K562 (cell line): ENCODE results near the gene SUMF1. TPM values are rescaled to one million over a fixed set of nuclear protein-coding genes. Genes with fewer than 3 reads are reported as not detected.

ENCODE experiments used
- ATAC-seq: fragments of 200-7000 bp; cut with Tn5 transposase; 3 replicates; pipeline ENCODE4 v1.9.1; 2020; ENCODE audit warnings: moderate library complexity
- BruUV-seq: library from RNA; stranded (reverse); fragments of 400-500 nt; replicated peaks from 2 replicates; lab custom pipeline; 2021; lab: Mats Ljungman, UMichigan
- CTCF ChIA-PET: fragments of 300-600 bp; formaldehyde crosslinking; extraction: SDS; loops from one replicate; lab custom pipeline; 2021; ENCODE audit warnings: low intra/inter-chr PET ratio; lab: Yijun Ruan, JAX
- POLR2A ChIA-PET: fragments of 300-600, 350-650 bp; sonication (Branson Sonifier 250); formaldehyde crosslinking; extraction: SDS; loops from one replicate; lab custom pipeline; 2021; ENCODE audit warnings: antibody characterized with exemption, inconsistent platforms; lab: Yijun Ruan, JAX
- DNase-seq, 4 experiments: peaks; one replicate each; pipeline versions ENCODE4 v3.0.0 to v3.0.0-alpha.2; 2011 to 2018; ENCODE audit warnings: low spot score in 3 of 4, mixed read lengths in 3 of 4; ENCODE audit errors: extremely low read depth in 1 of 4
- FAIRE-seq: peaks from 2 replicates; lab custom pipeline; 2011; peaks lifted over from hg19 to GRCh38; lab: Jason Lieb, UNC
- H2AFZ ChIP-seq: 2 replicates; pipeline ENCODE4 v1.6.0; 2011; ENCODE audit warnings: low read depth, low read length, control low read depth, inconsistent platforms
- H3K27ac ChIP-seq: fragments of 200-600 bp; 3 replicates; pipeline ENCODE4 v1.8.0; 2011; ENCODE audit warnings: low read depth, mild to moderate bottlenecking, control low read depth, inconsistent platforms, low read length, moderate library complexity, mixed read lengths; ENCODE audit errors: extremely low read depth
- H3K27me3 ChIP-seq, 2 experiments: fragments of 300-600 bp in 1 of 2; 2 replicates in 1 of 2; 3 replicates in 1 of 2; pipeline versions ENCODE4 v1.6.0 to v1.8.0; 2011; ENCODE audit warnings: inconsistent platforms in 2 of 2, low read length in 2 of 2, mild to moderate bottlenecking in 1 of 2, mixed read lengths in 1 of 2, moderate library complexity in 1 of 2; ENCODE audit not compliant: control insufficient read depth in 2 of 2, insufficient read depth in 2 of 2
- H3K36me3 ChIP-seq: fragments of 300-600 bp; 3 replicates; pipeline ENCODE4 v1.8.0; 2011; ENCODE audit warnings: mild to moderate bottlenecking, low read length, inconsistent platforms; ENCODE audit not compliant: control insufficient read depth, insufficient read depth
- H3K4me1 ChIP-seq, 2 experiments: fragments of 200-600 bp in 1 of 2; replicated peaks in 1 of 2; 2 replicates in 1 of 2; 3 replicates in 1 of 2; pipeline versions ENCODE4 v1.5.1 to v1.8.0; 2011; ENCODE audit warnings: inconsistent platforms in 2 of 2, low read length in 2 of 2, mild to moderate bottlenecking in 1 of 2, mixed read lengths in 1 of 2, moderate library complexity in 1 of 2; ENCODE audit not compliant: control insufficient read depth in 2 of 2, insufficient read depth in 2 of 2
- H3K4me2 ChIP-seq: 2 replicates; pipeline ENCODE4 v1.6.1; 2011; ENCODE audit warnings: low read length, control low read depth, inconsistent platforms, mixed read lengths; ENCODE audit not compliant: insufficient read depth
- H3K4me3 ChIP-seq: fragments of 200-600 bp; sonication (generic), shearing (Covaris generic); 2 replicates; pipeline ENCODE4 v1.5.1; 2016; ENCODE audit warnings: control low read depth, inconsistent platforms
- H3K79me2 ChIP-seq: fragments of 200-600 bp; 3 replicates; pipeline ENCODE4 v1.8.0; 2011; ENCODE audit warnings: low read length, inconsistent platforms; ENCODE audit not compliant: control insufficient read depth, insufficient read depth
- H3K9ac ChIP-seq, 2 experiments: 2 replicates each; pipeline versions ENCODE4 v1.6.0 to v1.6.1; 2011; ENCODE audit warnings: low read depth in 2 of 2, low read length in 2 of 2, control low read depth in 1 of 2, inconsistent platforms in 1 of 2, mild to moderate bottlenecking in 1 of 2, mixed read lengths in 1 of 2; ENCODE audit not compliant: insufficient read depth in 1 of 2
- H3K9me1 ChIP-seq: one replicate; pipeline ENCODE4 v1.6.0; 2011; ENCODE audit warnings: inconsistent platforms, mild to moderate bottlenecking, low read length, moderate library complexity; ENCODE audit not compliant: control insufficient read depth, insufficient read depth
- H3K9me3 ChIP-seq: replicated peaks from 2 replicates; pipeline ENCODE4 v1.5.1; 2011; ENCODE audit warnings: low read depth, low read length, inconsistent platforms; ENCODE audit not compliant: control insufficient read depth, insufficient read depth
- H4K20me1 ChIP-seq: replicated peaks from 2 replicates; pipeline ENCODE4 v1.6.1; 2011; ENCODE audit warnings: low read length, inconsistent platforms, mixed read lengths; ENCODE audit not compliant: control insufficient read depth, insufficient read depth
- ATF2 ChIP-seq: sonication (generic); formaldehyde crosslinking; IDR thresholded peaks from 2 replicates; pipeline ENCODE4 v1.8.1; 2022; ENCODE audit warnings: missing genetic modification reagents
- ERF ChIP-seq: fragments of 450-650 bp; formaldehyde crosslinking; IDR thresholded peaks from 2 replicates; pipeline ENCODE4 v1.4.0; 2020; ENCODE audit warnings: mild to moderate bottlenecking, mixed read lengths
- HDAC3 ChIP-seq: fragments of 450-650 bp; IDR thresholded peaks from 2 replicates; pipeline ENCODE4 v1.6.1; 2018; ENCODE audit warnings: borderline replicate concordance, mild to moderate bottlenecking, moderate library complexity; ENCODE audit not compliant: partially characterized antibody
- HLTF ChIP-seq: fragments of 450-650 bp; IDR thresholded peaks from 2 replicates; pipeline ENCODE4 v1.6.1; 2016
- RAD21 ChIP-seq, 2 experiments: fragments of 250-450 bp in 1 of 2; fragments of 450-650 bp in 1 of 2; sonication (Bioruptor Pico) in 1 of 2; formaldehyde crosslinking in 1 of 2; IDR thresholded peaks in 1 of 2; conservative IDR thresholded peaks in 1 of 2; 2 replicates each; pipeline versions ENCODE4 v1.4.0 to v1.8.0; 2020 to 2022; ENCODE audit warnings: mild to moderate bottlenecking in 2 of 2, moderate library complexity in 1 of 2
- TGIF2 ChIP-seq: sonication (generic); formaldehyde crosslinking; IDR thresholded peaks from 2 replicates; pipeline ENCODE4 v1.8.1; 2022; ENCODE audit warnings: mild to moderate bottlenecking, missing genetic modification reagents, moderate library complexity
- TRIM24 ChIP-seq, 2 experiments: fragments of 450-650 bp; IDR thresholded peaks; 2 replicates each; pipeline ENCODE4 v1.6.1; 2016
- ZBTB17 ChIP-seq: fragments of 450-650 bp; formaldehyde crosslinking; IDR thresholded peaks from 2 replicates; pipeline ENCODE4 v1.4.0; 2020; ENCODE audit warnings: mild to moderate bottlenecking
- ZNF12 ChIP-seq: sonication (generic); formaldehyde crosslinking; IDR thresholded peaks from 2 replicates; pipeline ENCODE4 v1.4.0; 2020; ENCODE audit warnings: mild to moderate bottlenecking, missing genetic modification reagents
- ZNF146 ChIP-seq: IDR thresholded peaks from one replicate; pipeline ENCODE4 v1.6.1; 2018; ENCODE audit warnings: missing compliant biosample characterization; ENCODE audit not compliant: unreplicated experiment
- WGBS: fragments of 100-300 bp; shearing (Covaris generic); methylation state at CpG from one replicate; pipeline ENCODE4 v1.1.6; 2016; ENCODE audit warnings: low coverage, mixed read lengths; ENCODE audit not compliant: insufficient coverage; ENCODE audit errors: missing lambda C conversion rate; 5-methylcytosine and 5-hydroxymethylcytosine counted together
- in situ Hi-C: fragments of 300-500 bp; cut with MboI; formaldehyde crosslinking; loops from 4 replicates; pipeline ENCODE4 v1.15.0; 2018; ENCODE audit warnings: inconsistent platforms, mixed read lengths
- intact Hi-C: fragments of 100-400 bp; cut with micrococcal nuclease; formaldehyde crosslinking; loops from 2 replicates; pipeline ENCODE4 v1.14.2; 2022
- polyA plus RNA-seq, 8 experiments: library from polyadenylated mRNA; depleted of rRNA in 4 of 8; stranded (reverse) in 5 of 8; unstranded in 3 of 8; fragments of >200 nt; fragmentation: Nextera tagmentation in 2 of 8; fragmentation: Illumina TruSeq in 1 of 8; extraction: Ambion mirVana in 2 of 8; extraction: Trizol in 1 of 8; gene quantifications; 2 replicates each; pipeline versions ENCODE4 v1.2.1 to v1.2.3, GENCODE V29; 2011 to 2014; ENCODE audit warnings: inconsistent platforms in 1 of 8, missing spikeins in 1 of 8
- total RNA-seq, 7 experiments: library from RNA; depleted of rRNA in 6 of 7; stranded (reverse); fragments of >200 nt in 6 of 7; fragmentation: Illumina TruSeq in 2 of 7; extraction: Trizol in 2 of 7; gene quantifications; 2 replicates each; pipeline versions ENCODE4 v1.2.1 to v1.2.3, GENCODE V29; 2011 to 2021; ENCODE audit warnings: low replicate concordance in 1 of 7
- TF ChIP-seq, protein P1 (sequence below): IDR thresholded peaks from 2 replicates; pipeline ENCODE4 v1.6.1; 2016; ENCODE audit warnings: missing genetic modification characterization, missing compliant biosample characterization

SUMF1 gene
- total and polyA plus RNA-seq, 9 of the 15 experiments (the other 6 are each of a cell fraction or from before 2014, with no cell fraction given) = 1.3 to 7.4 (median 4.2) TPM

DNA sequence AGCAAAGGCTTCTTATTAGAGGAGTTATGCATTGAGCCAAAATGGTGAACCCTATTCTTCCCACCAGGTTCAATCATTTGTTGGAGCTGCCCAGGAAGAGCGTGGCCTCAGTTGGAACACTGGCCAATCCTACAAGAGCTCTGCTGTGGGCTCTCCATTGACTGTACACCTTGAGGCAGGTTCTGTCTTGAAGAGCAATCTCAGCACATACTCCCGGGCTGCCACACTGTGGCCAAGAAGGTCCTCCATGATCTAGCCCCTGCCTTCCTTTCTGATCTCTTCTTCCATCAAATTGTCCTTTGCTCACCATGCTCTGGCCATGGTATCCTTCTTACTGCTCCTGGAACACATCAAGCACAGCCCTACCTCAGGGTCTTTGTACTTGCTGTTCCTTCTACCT lies 5.7 kb upstream of the SUMF1 start (continued):
- TF ChIP-seq ZNF12 (CRISPR knock-in tag) (no peak), ZNF146 (CRISPR knock-in tag) (no peak), ERF (CRISPR knock-in tag) (no peak), ZBTB17 (CRISPR knock-in tag) (no peak), HDAC3 (no peak)

- intact Hi-C loops (no loop called here), in situ Hi-C loops (no loop called here)
- TF ChIP-seq HLTF (peak; percentile 32; the same call in 1 of the 2 replicates), RAD21 (CRISPR knock-in tag; conservative IDR thresholded peaks at IDR 0.05 in 1 of 2, IDR thresholded peaks at IDR 0.05 in 1 of 2) (no peak), TRIM24 (IDR thresholded peaks at IDR 0.05) (0 out of 4 replicates have a peak, but pooled peaks of 1 of the 2 experiments have one; percentile 6), ATF2 (CRISPR knock-in tag) (no peak), TGIF2 (CRISPR knock-in tag) (no peak)
- TF ChIP-seq, protein P1, sequence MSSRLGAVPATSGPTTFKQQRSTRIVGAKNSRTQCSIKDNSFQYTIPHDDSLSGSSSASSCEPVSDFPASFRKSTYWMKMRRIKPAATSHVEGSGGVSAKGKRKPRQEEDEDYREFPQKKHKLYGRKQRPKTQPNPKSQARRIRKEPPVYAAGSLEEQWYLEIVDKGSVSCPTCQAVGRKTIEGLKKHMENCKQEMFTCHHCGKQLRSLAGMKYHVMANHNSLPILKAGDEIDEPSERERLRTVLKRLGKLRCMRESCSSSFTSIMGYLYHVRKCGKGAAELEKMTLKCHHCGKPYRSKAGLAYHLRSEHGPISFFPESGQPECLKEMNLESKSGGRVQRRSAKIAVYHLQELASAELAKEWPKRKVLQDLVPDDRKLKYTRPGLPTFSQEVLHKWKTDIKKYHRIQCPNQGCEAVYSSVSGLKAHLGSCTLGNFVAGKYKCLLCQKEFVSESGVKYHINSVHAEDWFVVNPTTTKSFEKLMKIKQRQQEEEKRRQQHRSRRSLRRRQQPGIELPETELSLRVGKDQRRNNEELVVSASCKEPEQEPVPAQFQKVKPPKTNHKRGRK (tag) = peak; percentile 91
- ATAC-seq (no peak), FAIRE-seq (no peak), DNase-seq (no peak)
- Histone ChIP-seq H3K9me3 (no peaks in the 10 kb centered on the region), H3K9me1 (no peaks in the 10 kb centered on the region), H3K36me3 (no peaks in the 10 kb centered on the region), H3K27me3 (no peaks in the 10 kb centered on the region), H3K4me2 (no peak overlapping the region), H4K20me1 (no peaks in the 10 kb centered on the region), H3K27ac (no peak overlapping the region), H3K79me2 (no peaks in the 10 kb centered on the region), H3K4me3 (no peak overlapping the region), H2AFZ (no peak overlapping the region), H3K4me1 (peaks cover 11 to 15% of the 10 kb centered on the region in 2 experiments), H3K9ac (no peak overlapping the region)
- POLR2A ChIA-PET = interaction anchor here (0.8 to 5.9 kb wide), 3 partner anchors 12 to 21 kb away, joined by 3 to 49 read pairs (median 3); partner anchors contain the start of gene ITPR1
- 50% methylated on average over 2 of the region's 2 CpGs for WGBS
- CTCF ChIA-PET = no interaction called here
- no TSS peak for BruUV-seq
Observed at GRCh38 chr3:4472312-4472711, 5.2 kb upstream of the SUMF1 start.
